ENCODE results near the gene NDUFAF7.
"Not testable (repeated sequence)": the region's sequence is repeated elsewhere in the genome, so short reads cannot be mapped to it uniquely, and the experiment has no call there.

The NDUFAF7 gene, protein sequence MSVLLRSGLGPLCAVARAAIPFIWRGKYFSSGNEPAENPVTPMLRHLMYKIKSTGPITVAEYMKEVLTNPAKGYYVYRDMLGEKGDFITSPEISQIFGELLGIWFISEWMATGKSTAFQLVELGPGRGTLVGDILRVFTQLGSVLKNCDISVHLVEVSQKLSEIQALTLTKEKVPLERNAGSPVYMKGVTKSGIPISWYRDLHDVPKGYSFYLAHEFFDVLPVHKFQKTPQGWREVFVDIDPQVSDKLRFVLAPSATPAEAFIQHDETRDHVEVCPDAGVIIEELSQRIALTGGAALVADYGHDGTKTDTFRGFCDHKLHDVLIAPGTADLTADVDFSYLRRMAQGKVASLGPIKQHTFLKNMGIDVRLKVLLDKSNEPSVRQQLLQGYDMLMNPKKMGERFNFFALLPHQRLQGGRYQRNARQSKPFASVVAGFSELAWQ

GRCh38 chr2:37231241-37232130 lies at the start of gene NDUFAF7, which contains the start of gene CEBPZ:
TSS of gene NDUFAF7 (plus strand) at chr2:37231658. CDS start at chr2:37231706, 48 bp downstream.
TSS of gene CEBPZ (minus strand) at chr2:37231596. CDS start at chr2:37231567, 29 bp downstream.
- DNase-seq: peak; percentile 92

- DNase-seq: no peak
These were observed 49.5 kb upstream of the NDUFAF7 start for GRCh38 chr2:37181726-37182684.

- DNase-seq: no peak
These were observed 42.9 kb upstream of the NDUFAF7 start, which contains the start of gene SULT6B1 for GRCh38 chr2:37188570-37188969. TSS of gene SULT6B1 (minus strand) at chr2:37188670. CDS start at chr2:37188640, 30 bp downstream.

DNA sequence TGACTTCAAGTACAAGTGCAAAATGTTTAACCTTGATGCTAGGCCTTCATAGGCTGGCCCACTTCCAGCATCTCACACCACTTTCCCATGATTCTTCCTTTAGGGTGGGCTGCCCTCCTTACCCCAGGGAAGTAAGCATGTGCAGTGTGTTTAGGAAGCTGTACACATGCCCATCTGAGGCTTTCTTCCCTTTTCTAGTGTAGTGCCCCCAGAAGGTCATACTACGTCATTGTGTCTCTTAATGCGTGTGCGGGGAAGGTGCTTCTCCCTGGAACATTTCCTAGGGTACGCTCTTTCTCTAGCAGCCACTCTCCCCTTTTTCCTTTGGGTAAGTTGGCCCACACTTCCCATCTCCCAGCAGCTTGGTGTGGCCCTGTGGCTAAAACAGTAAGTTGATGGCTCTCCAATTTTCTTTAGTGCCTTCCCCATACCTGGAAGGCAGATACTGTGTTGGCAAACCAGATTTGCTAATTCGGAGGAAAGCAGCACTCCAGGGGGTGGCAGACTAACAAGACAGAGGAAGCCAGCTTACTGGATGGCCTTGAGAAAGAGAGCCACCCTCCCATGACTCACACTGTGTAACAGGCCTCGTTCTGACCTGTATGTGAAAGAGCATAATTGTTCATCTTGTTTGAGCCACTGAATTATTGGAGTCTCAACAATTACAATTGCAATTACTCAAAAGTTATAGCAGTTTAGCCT lies 41.9 kb upstream of the NDUFAF7 start:
- no peak for DNase-seq

DNA sequence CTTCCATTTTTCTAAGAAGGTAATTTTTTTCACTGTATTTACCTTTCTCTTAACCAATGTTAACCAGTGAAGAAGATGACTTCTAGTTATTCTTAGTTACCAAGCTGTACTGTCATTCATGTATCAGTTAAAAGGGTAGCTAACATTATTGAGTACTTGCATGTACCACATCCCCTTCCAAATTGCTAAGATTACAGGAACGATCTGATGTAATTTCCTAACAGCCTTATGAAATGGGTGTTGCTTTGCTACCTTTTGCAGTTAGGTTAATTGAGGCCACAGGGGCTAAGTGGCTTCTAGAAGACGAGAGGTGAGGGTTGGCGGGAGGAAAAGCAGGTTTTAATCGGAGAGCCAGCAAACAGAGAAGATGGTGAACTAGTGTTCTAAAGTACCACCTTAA lies 41.2 kb upstream of the NDUFAF7 start:
- DNase-seq: no peak

- no peak for DNase-seq
These were observed 40.2 kb upstream of the NDUFAF7 start for GRCh38 chr2:37191253-37191652.

- DNase-seq: no peak
These were observed 39.7 kb upstream of the NDUFAF7 start for GRCh38 chr2:37191747-37192146.

GRCh38 chr2:37192551-37192950 lies 38.9 kb upstream of the NDUFAF7 start:
- no peak for DNase-seq

GRCh38 chr2:37195862-37196319 lies 35.6 kb upstream of the NDUFAF7 start:
- not testable (repeated sequence) for DNase-seq

- peak; percentile 90 for DNase-seq
These were observed 34.9 kb upstream of the NDUFAF7 start, which contains the start of gene CEBPZOS for GRCh38 chr2:37196320-37197195. TSS of gene CEBPZOS (plus strand) at chr2:37196496. CDS start at chr2:37199705, 3,209 bp downstream.

GRCh38 chr2:37198681-37199065 lies 32.8 kb upstream of the NDUFAF7 start:
- DNase-seq: no peak

DNA sequence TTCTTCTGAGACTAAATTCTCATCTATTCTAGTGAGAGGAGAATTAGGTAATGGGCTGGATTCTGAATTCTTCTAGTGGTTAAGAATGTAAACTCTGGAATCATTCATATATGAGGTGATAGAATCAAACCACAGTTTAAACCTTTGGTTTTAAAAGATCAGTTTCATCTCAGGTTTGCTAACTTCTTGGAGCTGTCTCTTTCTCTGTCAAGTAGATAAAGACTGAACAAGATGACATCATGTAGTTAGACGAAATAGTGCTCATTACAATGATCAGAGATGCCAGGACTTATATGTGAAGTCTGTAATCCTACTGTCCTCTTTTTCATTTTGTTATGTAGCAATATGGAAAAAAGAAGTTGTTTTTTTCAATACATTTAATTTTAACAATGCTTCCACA lies 30.2 kb upstream of the NDUFAF7 start:
- DNase-seq: no peak

DNA sequence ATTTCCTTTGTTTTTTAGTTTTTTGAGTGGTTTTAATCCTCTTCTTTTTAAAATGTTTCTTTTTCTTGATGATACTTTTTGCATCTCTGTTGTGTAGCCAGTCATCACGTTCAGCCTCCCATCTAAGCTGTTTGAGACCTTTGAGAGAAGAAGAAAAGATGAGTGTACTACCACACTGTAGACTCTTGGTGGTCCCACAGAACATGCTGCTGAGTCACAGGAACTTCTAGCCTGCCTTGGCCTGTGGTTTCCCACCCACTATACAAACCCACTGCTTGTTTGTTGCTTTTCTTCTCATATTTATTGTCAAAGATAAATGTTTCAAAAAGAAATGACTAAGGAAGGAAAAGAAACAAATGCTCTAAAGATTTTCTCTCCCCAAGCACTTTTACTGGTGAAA lies 29.7 kb upstream of the NDUFAF7 start:
- DNase-seq: peak; percentile 31

DNA sequence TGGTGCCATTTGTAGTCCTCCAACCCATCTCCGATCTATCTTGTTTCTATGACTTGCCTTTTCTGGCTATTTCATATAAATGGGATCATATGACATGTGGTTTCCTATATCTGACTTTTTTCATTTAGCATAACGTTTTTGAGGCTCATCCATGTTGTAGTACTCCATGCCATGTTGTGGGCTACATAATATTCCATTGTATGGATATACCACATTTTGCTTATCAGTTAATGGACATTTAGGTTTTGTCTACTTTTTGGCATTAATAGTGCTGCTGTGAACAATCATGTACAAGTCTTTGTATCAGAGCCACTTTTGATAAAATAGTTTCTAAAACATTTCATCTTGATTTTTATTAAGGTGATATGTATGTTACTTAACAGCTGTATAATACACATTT lies 27.8 kb upstream of the NDUFAF7 start:
- DNase-seq: no peak

- DNase-seq: not testable (repeated sequence)
These were observed 26.3 kb upstream of the NDUFAF7 start for GRCh38 chr2:37205071-37205661.

DNA sequence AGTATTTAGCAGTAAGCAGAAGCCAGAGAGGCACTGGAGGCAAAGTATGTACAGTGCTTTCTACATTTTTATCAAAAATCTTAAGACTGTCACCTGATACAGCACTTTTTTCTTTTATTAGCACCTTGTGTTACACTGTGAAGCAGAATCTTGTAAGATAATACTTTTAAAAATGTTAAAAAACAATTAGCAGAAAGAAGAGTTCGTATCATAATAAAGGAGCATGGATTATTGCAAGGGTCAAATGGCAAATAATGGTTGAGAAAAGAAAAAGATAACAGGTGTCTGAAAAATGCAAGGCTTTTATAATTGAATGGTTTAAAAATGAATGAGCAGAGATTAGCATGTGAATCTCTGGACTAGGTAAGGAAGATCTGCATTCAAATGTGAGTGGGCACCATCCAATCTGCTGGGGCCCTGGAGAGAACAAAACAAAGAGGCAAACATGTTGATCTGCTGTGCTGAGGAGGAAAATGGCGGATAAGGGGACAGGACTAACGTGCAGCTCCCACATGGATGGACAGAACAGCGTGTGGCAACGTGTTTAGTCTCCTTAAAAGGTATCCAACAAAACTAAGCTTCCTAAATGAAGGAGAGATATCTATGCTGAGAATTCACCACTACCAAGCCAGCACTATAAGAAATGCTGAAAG lies 25.6 kb upstream of the NDUFAF7 start:
- no peak for DNase-seq

DNA sequence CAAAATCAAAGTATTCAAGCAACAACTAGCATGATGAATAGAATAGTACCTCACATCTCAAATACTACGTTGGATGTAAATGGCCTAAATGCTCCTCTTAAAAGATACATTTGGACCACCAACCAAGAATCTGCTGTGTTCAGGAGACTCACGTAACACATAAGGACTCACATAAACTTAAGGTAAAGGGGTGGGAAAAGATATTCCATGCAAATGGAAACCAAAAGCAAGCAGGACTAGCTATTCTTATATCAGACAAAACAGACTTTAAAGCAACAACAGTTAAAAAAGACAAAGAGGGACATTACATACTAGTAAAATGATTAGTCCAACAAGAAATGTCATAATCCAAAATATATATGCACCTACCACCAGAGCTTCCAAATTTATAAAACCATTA lies 24.7 kb upstream of the NDUFAF7 start:
- not testable (repeated sequence) for DNase-seq

DNA sequence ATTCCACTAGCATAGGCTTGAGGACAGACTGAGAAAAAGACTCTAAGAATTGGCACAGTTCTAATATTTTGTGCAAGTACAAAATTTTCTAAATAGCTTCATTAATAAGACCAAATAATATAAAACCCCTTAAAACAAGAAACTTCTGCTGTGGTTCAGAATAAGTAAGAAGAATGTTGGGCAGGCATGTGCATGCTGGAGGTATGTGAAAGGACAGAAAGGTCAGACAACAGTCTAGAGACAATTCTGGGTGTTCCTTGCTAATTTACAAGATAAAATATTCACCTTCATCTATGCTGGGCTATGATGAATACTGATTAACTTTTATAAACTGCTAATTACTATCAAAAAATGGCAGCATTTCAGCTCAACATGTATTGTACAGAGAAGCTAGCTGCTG lies 20.2 kb upstream of the NDUFAF7 start:
- DNase-seq: no peak

DNA sequence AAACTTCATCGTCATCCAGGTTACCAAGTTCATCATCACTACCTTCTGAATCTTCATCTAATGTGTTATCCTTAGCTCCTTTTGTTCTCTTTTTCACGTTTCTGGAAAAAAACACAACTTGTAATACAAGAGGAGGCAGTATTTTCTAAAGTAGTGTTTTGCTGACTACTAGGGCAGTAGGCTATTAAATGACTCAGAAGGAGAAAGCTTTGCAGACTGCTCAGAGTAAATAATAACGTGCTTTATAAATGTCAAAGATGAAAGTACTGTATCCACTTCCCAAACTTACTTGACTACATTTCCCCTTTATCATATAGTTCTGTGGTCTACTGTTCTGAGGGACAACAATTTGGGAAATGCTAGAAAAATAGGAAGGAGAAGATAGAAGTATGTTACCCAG lies 19.5 kb upstream of the NDUFAF7 start:
- no peak for DNase-seq

All from stimulated activated CD4-positive, alpha-beta T cell treated with anti-CD3 and anti-CD28 coated beads, Interleukin-4, amount 100 ng/mL, for 24 hours (primary cell).